K562 (cell line): Measurements from ENCODE around the gene RIMS3. TPM values are rescaled to one million over a fixed set of nuclear protein-coding genes. Genes with fewer than 3 reads are reported as not detected.
A peak's percentile ranks its signal among the peaks of the same experiment; 100 is the strongest.

Experiments
- MBD2 ChIP-seq: sonication (generic); IDR thresholded peaks from 2 replicates; pipeline ENCODE4 v1.6.1; 2016; ENCODE audit warnings: low read depth, borderline replicate concordance
- MCM5 ChIP-seq: fragments of 450-650 bp; IDR thresholded peaks from 2 replicates; pipeline ENCODE4 v1.6.1; 2016; ENCODE audit warnings: low read depth
- NCOR1 ChIP-seq: fragments of 450-650 bp; IDR thresholded peaks from 2 replicates; pipeline ENCODE4 v1.6.1; 2016; ENCODE audit warnings: mild to moderate bottlenecking, moderate library complexity
- NFXL1 ChIP-seq: fragments of 450-650 bp; formaldehyde crosslinking; IDR thresholded peaks from 2 replicates; pipeline ENCODE4 v1.4.0; 2021; ENCODE audit warnings: mild to moderate bottlenecking
- NRF1 ChIP-seq, 2 experiments: fragments of 450-650 bp; IDR thresholded peaks in 1 of 2; conservative IDR thresholded peaks in 1 of 2; 2 replicates each; pipeline ENCODE4 v1.6.1; 2014; ENCODE audit warnings: mild to moderate bottlenecking in 2 of 2
- POLR2A ChIP-seq: fragments of 450-650 bp; conservative IDR thresholded peaks from 2 replicates; pipeline ENCODE4 v1.6.1; 2016
- SREBF1 ChIP-seq: fragments of 150-350 bp; IDR thresholded peaks from 2 replicates; pipeline ENCODE4 v1.6.1; 2014; ENCODE audit warnings: antibody characterized with exemption, low read depth, low read length, borderline replicate concordance
- SRSF1 ChIP-seq: fragments of 200-400 bp; formaldehyde crosslinking; IDR thresholded peaks from 2 replicates; pipeline ENCODE4 v1.6.1; 2017; ENCODE audit warnings: mild to moderate bottlenecking, low read depth, low read length, moderate library complexity
- ZNF175 ChIP-seq: fragments of 200-800 bp; sonication (Bioruptor generic); IDR thresholded peaks from 2 replicates; pipeline ENCODE4 v1.6.1; 2016; ENCODE audit warnings: low read depth, mild to moderate bottlenecking, missing genetic modification characterization, missing compliant biosample characterization
- ZNF217 ChIP-seq: sonication (generic); formaldehyde crosslinking; IDR thresholded peaks from 2 replicates; pipeline ENCODE4 v1.8.0; 2022; ENCODE audit warnings: mild to moderate bottlenecking, missing genetic modification reagents
- ZNF79 ChIP-seq: fragments of 250-450 bp; sonication (Bioruptor Pico); IDR thresholded peaks from 2 replicates; pipeline ENCODE4 v1.4.0; 2020; ENCODE audit warnings: low read depth, mild to moderate bottlenecking, moderate library complexity
- polyA plus RNA-seq, 8 experiments: library from polyadenylated mRNA; depleted of rRNA in 4 of 8; stranded (reverse) in 5 of 8; unstranded in 3 of 8; fragments of >200 nt; fragmentation: Nextera tagmentation in 2 of 8; fragmentation: Illumina TruSeq in 1 of 8; extraction: Ambion mirVana in 2 of 8; extraction: Trizol in 1 of 8; gene quantifications; 2 replicates each; pipeline versions ENCODE4 v1.2.1 to v1.2.3, GENCODE V29; 2011 to 2014; ENCODE audit warnings: inconsistent platforms in 1 of 8, missing spikeins in 1 of 8
- total RNA-seq, 7 experiments: library from RNA; depleted of rRNA in 6 of 7; stranded (reverse); fragments of >200 nt in 6 of 7; fragmentation: Illumina TruSeq in 2 of 7; extraction: Trizol in 2 of 7; gene quantifications; 2 replicates each; pipeline versions ENCODE4 v1.2.1 to v1.2.3, GENCODE V29; 2011 to 2021; ENCODE audit warnings: low replicate concordance in 1 of 7
- TF ChIP-seq, protein P1 (sequence below), 2 experiments: fragments of 450-650 bp; IDR thresholded peaks; 2 replicates each; pipeline ENCODE4 v1.6.1; 2016
- TF ChIP-seq, protein P2 (sequence below): fragments of 450-650 bp; formaldehyde crosslinking; IDR thresholded peaks from 2 replicates; pipeline ENCODE4 v1.4.0; 2022; ENCODE audit warnings: missing genetic modification characterization
- TF ChIP-seq, protein P3 (sequence below), 2 experiments: IDR thresholded peaks; 2 replicates each; pipeline ENCODE4 v1.6.1; 2012; ENCODE audit warnings: improper control_type of control experiment in 2 of 2, low read depth in 2 of 2, low read length in 2 of 2, borderline replicate concordance in 1 of 2
- TF ChIP-seq, protein P4 (sequence below): fragments of 450-650 bp; IDR thresholded peaks from 2 replicates; pipeline ENCODE4 v1.6.1; 2017; ENCODE audit warnings: antibody characterized with exemption
- TF ChIP-seq, protein P5 (sequence below): IDR thresholded peaks from 2 replicates; pipeline ENCODE4 v1.6.1; 2011; ENCODE audit warnings: borderline replicate concordance, low read depth, mild to moderate bottlenecking, moderate library complexity, low read length; ENCODE audit not compliant: insufficient read depth, poor library complexity, severe bottlenecking
- TF ChIP-seq, protein P6 (sequence below), 2 experiments: fragments of 200-800 bp in 1 of 2; sonication (Bioruptor generic) in 1 of 2; sonication (generic) in 1 of 2; formaldehyde crosslinking in 1 of 2; IDR thresholded peaks in 1 of 2; conservative IDR thresholded peaks in 1 of 2; 2 replicates each; pipeline versions ENCODE4 v1.5.0 to v1.6.1; 2016 to 2020; ENCODE audit warnings: missing compliant biosample characterization in 1 of 2, missing genetic modification characterization in 1 of 2, missing genetic modification reagents in 1 of 2

RIMS3 gene
- total and polyA plus RNA-seq, 9 of the 15 experiments (the other 6 are each of a cell fraction or from before 2014, with no cell fraction given) = 0.06 to 1.2 (median 0.59) TPM

DNA sequence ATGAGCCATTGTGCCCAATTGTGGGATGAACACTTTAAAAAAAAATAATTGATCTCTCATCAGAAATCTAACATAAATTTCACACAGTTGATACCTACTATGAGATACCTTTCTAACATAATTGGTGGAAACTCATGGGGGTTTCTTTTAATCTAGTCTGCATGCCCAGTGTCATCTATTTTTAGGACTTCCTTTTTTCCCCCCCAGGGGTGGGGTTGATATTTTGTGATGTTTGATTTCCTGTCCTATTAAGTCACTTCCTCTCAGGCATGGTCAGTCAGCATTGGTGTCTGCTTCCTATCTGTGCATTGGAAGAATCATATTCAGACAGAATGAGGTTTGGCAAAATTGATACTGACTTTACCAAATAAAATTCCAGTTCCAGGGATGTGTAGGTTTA, 47.5 kb upstream of the RIMS3 start (continued):
- TF ChIP-seq, protein P1, sequence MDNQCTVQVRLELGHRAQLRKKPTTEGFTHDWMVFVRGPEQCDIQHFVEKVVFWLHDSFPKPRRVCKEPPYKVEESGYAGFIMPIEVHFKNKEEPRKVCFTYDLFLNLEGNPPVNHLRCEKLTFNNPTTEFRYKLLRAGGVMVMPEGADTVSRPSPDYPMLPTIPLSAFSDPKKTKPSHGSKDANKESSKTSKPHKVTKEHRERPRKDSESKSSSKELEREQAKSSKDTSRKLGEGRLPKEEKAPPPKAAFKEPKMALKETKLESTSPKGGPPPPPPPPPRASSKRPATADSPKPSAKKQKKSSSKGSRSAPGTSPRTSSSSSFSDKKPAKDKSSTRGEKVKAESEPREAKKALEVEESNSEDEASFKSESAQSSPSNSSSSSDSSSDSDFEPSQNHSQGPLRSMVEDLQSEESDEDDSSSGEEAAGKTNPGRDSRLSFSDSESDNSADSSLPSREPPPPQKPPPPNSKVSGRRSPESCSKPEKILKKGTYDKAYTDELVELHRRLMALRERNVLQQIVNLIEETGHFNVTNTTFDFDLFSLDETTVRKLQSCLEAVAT (IDR thresholded peaks at IDR 0.05) = no peak
- TF ChIP-seq NCOR1 (no peak), MBD2 (no peak), SRSF1 (no peak), MCM5 (no peak), ZNF175 (CRISPR knock-in tag) (no peak), ZNF79 (CRISPR knock-in tag) (no peak), NFXL1 (CRISPR knock-in tag) (no peak), SREBF1 (no peak), ZNF217 (CRISPR knock-in tag) (no peak), NRF1 (conservative IDR thresholded peaks at IDR 0.05 in 1 of 2, IDR thresholded peaks at IDR 0.05 in 1 of 2) (0 out of 4 replicates have a peak, but pooled peaks of 1 of the 2 experiments have one; percentile 12), POLR2A (no peak)
- TF ChIP-seq, protein P2, sequence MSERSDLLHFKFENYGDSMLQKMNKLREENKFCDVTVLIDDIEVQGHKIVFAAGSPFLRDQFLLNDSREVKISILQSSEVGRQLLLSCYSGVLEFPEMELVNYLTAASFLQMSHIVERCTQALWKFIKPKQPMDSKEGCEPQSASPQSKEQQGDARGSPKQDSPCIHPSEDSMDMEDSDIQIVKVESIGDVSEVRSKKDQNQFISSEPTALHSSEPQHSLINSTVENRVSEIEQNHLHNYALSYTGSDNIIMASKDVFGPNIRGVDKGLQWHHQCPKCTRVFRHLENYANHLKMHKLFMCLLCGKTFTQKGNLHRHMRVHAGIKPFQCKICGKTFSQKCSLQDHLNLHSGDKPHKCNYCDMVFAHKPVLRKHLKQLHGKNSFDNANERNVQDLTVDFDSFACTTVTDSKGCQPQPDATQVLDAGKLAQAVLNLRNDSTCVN (CRISPR knock-in tag) = no peak
- TF ChIP-seq, protein P3, sequence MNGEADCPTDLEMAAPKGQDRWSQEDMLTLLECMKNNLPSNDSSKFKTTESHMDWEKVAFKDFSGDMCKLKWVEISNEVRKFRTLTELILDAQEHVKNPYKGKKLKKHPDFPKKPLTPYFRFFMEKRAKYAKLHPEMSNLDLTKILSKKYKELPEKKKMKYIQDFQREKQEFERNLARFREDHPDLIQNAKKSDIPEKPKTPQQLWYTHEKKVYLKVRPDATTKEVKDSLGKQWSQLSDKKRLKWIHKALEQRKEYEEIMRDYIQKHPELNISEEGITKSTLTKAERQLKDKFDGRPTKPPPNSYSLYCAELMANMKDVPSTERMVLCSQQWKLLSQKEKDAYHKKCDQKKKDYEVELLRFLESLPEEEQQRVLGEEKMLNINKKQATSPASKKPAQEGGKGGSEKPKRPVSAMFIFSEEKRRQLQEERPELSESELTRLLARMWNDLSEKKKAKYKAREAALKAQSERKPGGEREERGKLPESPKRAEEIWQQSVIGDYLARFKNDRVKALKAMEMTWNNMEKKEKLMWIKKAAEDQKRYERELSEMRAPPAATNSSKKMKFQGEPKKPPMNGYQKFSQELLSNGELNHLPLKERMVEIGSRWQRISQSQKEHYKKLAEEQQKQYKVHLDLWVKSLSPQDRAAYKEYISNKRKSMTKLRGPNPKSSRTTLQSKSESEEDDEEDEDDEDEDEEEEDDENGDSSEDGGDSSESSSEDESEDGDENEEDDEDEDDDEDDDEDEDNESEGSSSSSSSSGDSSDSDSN (IDR thresholded peaks at IDR 0.05; ENCODE audit: borderline replicate concordance in 1 of 2, low read depth in 2 of 2, low read length in 2 of 2) = no peak
- TF ChIP-seq, protein P4, sequence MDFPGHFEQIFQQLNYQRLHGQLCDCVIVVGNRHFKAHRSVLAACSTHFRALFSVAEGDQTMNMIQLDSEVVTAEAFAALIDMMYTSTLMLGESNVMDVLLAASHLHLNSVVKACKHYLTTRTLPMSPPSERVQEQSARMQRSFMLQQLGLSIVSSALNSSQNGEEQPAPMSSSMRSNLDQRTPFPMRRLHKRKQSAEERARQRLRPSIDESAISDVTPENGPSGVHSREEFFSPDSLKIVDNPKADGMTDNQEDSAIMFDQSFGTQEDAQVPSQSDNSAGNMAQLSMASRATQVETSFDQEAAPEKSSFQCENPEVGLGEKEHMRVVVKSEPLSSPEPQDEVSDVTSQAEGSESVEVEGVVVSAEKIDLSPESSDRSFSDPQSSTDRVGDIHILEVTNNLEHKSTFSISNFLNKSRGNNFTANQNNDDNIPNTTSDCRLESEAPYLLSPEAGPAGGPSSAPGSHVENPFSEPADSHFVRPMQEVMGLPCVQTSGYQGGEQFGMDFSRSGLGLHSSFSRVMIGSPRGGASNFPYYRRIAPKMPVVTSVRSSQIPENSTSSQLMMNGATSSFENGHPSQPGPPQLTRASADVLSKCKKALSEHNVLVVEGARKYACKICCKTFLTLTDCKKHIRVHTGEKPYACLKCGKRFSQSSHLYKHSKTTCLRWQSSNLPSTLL = no peak
- TF ChIP-seq, protein P5, sequence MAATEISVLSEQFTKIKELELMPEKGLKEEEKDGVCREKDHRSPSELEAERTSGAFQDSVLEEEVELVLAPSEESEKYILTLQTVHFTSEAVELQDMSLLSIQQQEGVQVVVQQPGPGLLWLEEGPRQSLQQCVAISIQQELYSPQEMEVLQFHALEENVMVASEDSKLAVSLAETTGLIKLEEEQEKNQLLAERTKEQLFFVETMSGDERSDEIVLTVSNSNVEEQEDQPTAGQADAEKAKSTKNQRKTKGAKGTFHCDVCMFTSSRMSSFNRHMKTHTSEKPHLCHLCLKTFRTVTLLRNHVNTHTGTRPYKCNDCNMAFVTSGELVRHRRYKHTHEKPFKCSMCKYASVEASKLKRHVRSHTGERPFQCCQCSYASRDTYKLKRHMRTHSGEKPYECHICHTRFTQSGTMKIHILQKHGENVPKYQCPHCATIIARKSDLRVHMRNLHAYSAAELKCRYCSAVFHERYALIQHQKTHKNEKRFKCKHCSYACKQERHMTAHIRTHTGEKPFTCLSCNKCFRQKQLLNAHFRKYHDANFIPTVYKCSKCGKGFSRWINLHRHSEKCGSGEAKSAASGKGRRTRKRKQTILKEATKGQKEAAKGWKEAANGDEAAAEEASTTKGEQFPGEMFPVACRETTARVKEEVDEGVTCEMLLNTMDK = no peak
- TF ChIP-seq, protein P6, sequence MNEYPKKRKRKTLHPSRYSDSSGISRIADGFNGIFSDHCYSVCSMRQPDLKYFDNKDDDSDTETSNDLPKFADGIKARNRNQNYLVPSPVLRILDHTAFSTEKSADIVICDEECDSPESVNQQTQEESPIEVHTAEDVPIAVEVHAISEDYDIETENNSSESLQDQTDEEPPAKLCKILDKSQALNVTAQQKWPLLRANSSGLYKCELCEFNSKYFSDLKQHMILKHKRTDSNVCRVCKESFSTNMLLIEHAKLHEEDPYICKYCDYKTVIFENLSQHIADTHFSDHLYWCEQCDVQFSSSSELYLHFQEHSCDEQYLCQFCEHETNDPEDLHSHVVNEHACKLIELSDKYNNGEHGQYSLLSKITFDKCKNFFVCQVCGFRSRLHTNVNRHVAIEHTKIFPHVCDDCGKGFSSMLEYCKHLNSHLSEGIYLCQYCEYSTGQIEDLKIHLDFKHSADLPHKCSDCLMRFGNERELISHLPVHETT (CRISPR knock-in tag; conservative IDR thresholded peaks at IDR 0.05 in 1 of 2, IDR thresholded peaks at IDR 0.05 in 1 of 2) = no peak
